ENCODE data around the gene HSF5. TPM values are rescaled to one million over a fixed set of nuclear protein-coding genes. Genes with fewer than 3 reads are reported as not detected.

The HSF5 gene
- polyA plus RNA-seq, 3 donors, result 0.28 to 0.53 (median 0.51) TPM

- no peak for DNase-seq (ENCODE audit: low read depth in 3 of 3, low spot score in 2 of 3)
Observed at GRCh38 chr17:58373923-58374322, 114.3 kb downstream of the HSF5 start.

- no peak for DNase-seq (ENCODE audit: low read depth in 3 of 3, low spot score in 2 of 3)
Observed at GRCh38 chr17:58373003-58373402, 115.2 kb downstream of the HSF5 start.

DNA sequence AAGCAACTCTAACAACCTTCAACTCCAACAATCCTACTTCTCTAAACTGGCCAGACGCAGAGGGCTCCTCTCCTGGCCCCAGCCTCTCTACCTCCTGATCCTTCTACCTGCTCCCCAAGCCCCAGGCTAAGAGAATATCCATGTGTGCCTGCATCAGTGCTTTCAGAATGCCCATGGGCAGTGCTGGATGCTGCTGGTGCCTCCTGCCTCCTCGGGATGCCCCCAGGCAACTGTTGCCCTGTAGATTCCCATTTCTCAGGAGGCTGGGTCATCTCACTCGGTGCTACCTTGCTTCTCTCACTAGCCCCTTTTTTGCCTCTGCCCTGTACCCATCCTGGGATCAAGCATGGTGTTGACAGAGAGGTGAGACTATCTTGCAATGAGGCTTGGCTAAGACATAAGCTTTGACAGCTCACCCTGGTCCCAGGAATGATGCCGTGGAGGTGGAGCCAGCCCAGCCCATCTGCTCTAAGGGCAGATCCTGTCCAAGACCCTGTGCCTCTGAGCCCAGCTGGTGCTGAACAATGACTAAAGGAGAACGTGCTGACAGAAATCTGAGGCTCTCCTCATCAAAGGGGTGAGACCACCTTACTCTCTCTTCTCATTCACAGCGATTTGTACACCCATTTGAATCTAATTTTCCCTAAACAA, 116.8 kb downstream of the HSF5 start:
- no peak for DNase-seq (ENCODE audit: low read depth in 3 of 3, low spot score in 2 of 3)

- DNase-seq (ENCODE audit: low read depth in 3 of 3, low spot score in 2 of 3), result no peak
Observed at GRCh38 chr17:58370716-58371115, 117.5 kb downstream of the HSF5 start.

GRCh38 chr17:58370309-58370708, 117.9 kb downstream of the HSF5 start:
- DNase-seq (ENCODE audit: low read depth in 3 of 3, low spot score in 2 of 3), result no peak

Other genes starting within 250 kb of the HSF5 start
- under 1 TPM; 0.04 to 0.10 (median 0.06) TPM for gene LPO, start 249.8 kb downstream of the HSF5 start, polyA plus RNA-seq (ENCODE audit: insufficient read length in 3 of 3)
- 1 to 10 TPM; 1.6 to 5.1 (median 3.6) TPM for gene MPO, start 207.5 kb downstream of the HSF5 start, polyA plus RNA-seq (ENCODE audit: insufficient read length in 3 of 3)
- gene TSPOAP1, start 159.6 kb downstream of the HSF5 start, polyA plus RNA-seq (ENCODE audit: insufficient read length in 3 of 3), result 10 to 100 TPM; 34.2 to 41.1 (median 38.8) TPM
- 100 to 1,000 TPM; 142 to 156 (median 148) TPM for gene SUPT4H1, start 136.2 kb downstream of the HSF5 start, polyA plus RNA-seq (ENCODE audit: insufficient read length in 3 of 3)
- gene RNF43, start 70.9 kb downstream of the HSF5 start, polyA plus RNA-seq (ENCODE audit: insufficient read length in 3 of 3), result 10 to 100 TPM; 12.7 to 14.6 (median 14.2) TPM
- gene MTMR4, start 26.2 kb upstream of the HSF5 start, polyA plus RNA-seq (ENCODE audit: insufficient read length in 3 of 3), result 10 to 100 TPM; 45.8 to 48.7 (median 47.2) TPM
- under 1 TPM; 0.38 to 0.71 (median 0.68) TPM for gene TEX14, start 203.6 kb upstream of the HSF5 start, polyA plus RNA-seq (ENCODE audit: insufficient read length in 3 of 3)
- 10 to 100 TPM; 50.6 to 53.0 (median 51.9) TPM for gene RAD51C, start 204.2 kb upstream of the HSF5 start, polyA plus RNA-seq (ENCODE audit: insufficient read length in 3 of 3)

All from right renal cortex interstitium (tissue), 3 donors.